Spinal cord (tissue), 10 donors: ENCODE results near the gene NUP62. TPM values are rescaled to one million over a fixed set of nuclear protein-coding genes. Genes with fewer than 3 reads are reported as not detected.

ENCODE experiments used
- DNase-seq, 6 donors: peaks; one replicate each; pipeline versions ENCODE4 v3.0.0 to v3.0.0-alpha.2; 2013 to 2015; ENCODE audit warnings: low spot score in 6 of 6, low read depth in 4 of 6
- H3K27ac ChIP-seq: one replicate; pipeline ENCODE4 v1.5.1; 2013; ENCODE audit warnings: low read depth, low read length, control low read depth
- H3K27me3 ChIP-seq: one replicate; pipeline ENCODE4 v1.6.1; 2013; ENCODE audit warnings: low read length; ENCODE audit not compliant: control insufficient read depth, insufficient read depth
- H3K36me3 ChIP-seq: one replicate; pipeline ENCODE4 v1.6.1; 2013; ENCODE audit warnings: low read length; ENCODE audit not compliant: control insufficient read depth, insufficient read depth
- H3K4me1 ChIP-seq: one replicate; pipeline ENCODE4 v1.6.1; 2013; ENCODE audit warnings: low read length; ENCODE audit not compliant: control insufficient read depth, insufficient read depth
- H3K4me3 ChIP-seq: one replicate; pipeline ENCODE4 v1.5.1; 2013; ENCODE audit warnings: low read depth, low read length, control low read depth
- H3K9me3 ChIP-seq: one replicate; pipeline ENCODE4 v1.6.1; 2013; ENCODE audit warnings: low read length; ENCODE audit not compliant: control insufficient read depth, insufficient read depth
- WGBS: methylation state at CpG from one replicate; pipeline ENCODE4 v1.1.5; 2013; ENCODE audit warnings: missing lambda C conversion rate; ENCODE audit not compliant: insufficient coverage; 5-methylcytosine and 5-hydroxymethylcytosine counted together
- polyA plus RNA-seq, 2 donors: library from polyadenylated mRNA; unstranded; fragments of 120-200 nt; gene quantifications; one replicate each; pipeline ENCODE4 v1.2.1, GENCODE V29; 2013; ENCODE audit not compliant: insufficient read length in 2 of 2
- total RNA-seq, 2 donors: library from RNA; depleted of rRNA in 1 of 2; stranded (reverse); fragments of 120-200 nt in 1 of 2; fragments of >200 nt in 1 of 2; gene quantifications; one replicate each; pipeline versions ENCODE4 v1.2.3 to v1.2.4, GENCODE V29; 2013 to 2014
- donor health status: healthy.

Gene NUP62
- total and polyA plus RNA-seq, 4 donors: 16.9 to 51.3 (median 44.7) TPM

GRCh38 chr19:49923055-49924003 lies 6.0 kb downstream of the NUP62 start:
- Histone ChIP-seq H3K27ac (no peak overlapping the region), H3K4me1 (peaks cover 16% of the 10 kb centered on the region), H3K27me3 (no peaks in the 10 kb centered on the region), H3K36me3 (peaks cover 72% of the 10 kb centered on the region), H3K9me3 (no peaks in the 10 kb centered on the region), H3K4me3 (no peak overlapping the region)
- 95% methylated on average over 28 of the region's 31 CpGs for WGBS
- DNase-seq: no peak

GRCh38 chr19:49921871-49922795 lies 7.2 kb downstream of the NUP62 start:
- DNase-seq: no peak

GRCh38 chr19:49920624-49921363 lies 8.5 kb downstream of the NUP62 start:
- no peak for DNase-seq
- Histone ChIP-seq H3K4me3 (no peak overlapping the region), H3K4me1 (peaks cover 5% of the 10 kb centered on the region), H3K27me3 (no peaks in the 10 kb centered on the region), H3K27ac (no peak overlapping the region), H3K9me3 (no peaks in the 10 kb centered on the region), H3K36me3 (peaks cover 73% of the 10 kb centered on the region)
- 98% methylated on average over 11 of the region's 24 CpGs for WGBS

More at GRCh38 chr19:49921871-49922795, 7.2 kb downstream of the NUP62 start:
- no peak overlapping the region for H3K27ac ChIP-seq
- H3K9me3 ChIP-seq: no peaks in the 10 kb centered on the region
- peaks cover 74% of the 10 kb centered on the region for H3K36me3 ChIP-seq
- H3K4me3 ChIP-seq: no peak overlapping the region
- H3K4me1 ChIP-seq: peaks cover 8% of the 10 kb centered on the region
- no peaks in the 10 kb centered on the region for H3K27me3 ChIP-seq
- 94% methylated on average over 15 of the region's 22 CpGs for WGBS

GRCh38 chr19:49918089-49918488 lies 11.2 kb downstream of the NUP62 start:
- peaks cover 75% of the 10 kb centered on the region for H3K36me3 ChIP-seq

GRCh38 chr19:49916839-49917733 lies 12.2 kb downstream of the NUP62 start:
- Histone ChIP-seq H3K4me3 (no peak overlapping the region), H3K27me3 (no peaks in the 10 kb centered on the region), H3K36me3 (peaks cover 74% of the 10 kb centered on the region), H3K27ac (no peak overlapping the region), H3K4me1 (peaks cover 5% of the 10 kb centered on the region), H3K9me3 (no peaks in the 10 kb centered on the region)
- WGBS: 91% methylated on average over 16 of the region's 21 CpGs
- no peak for DNase-seq

More at GRCh38 chr19:49918089-49918488, 11.2 kb downstream of the NUP62 start:
- H3K4me1 ChIP-seq: peaks cover 5% of the 10 kb centered on the region
- no peaks in the 10 kb centered on the region for H3K9me3 ChIP-seq
- no peaks in the 10 kb centered on the region for H3K27me3 ChIP-seq
- H3K4me3 ChIP-seq: no peak overlapping the region
- no peak for DNase-seq
- H3K27ac ChIP-seq: no peak overlapping the region
- 99% methylated on average over 8 of the region's 8 CpGs for WGBS

GRCh38 chr19:49915271-49915670 lies 14.0 kb downstream of the NUP62 start:
- H3K36me3 ChIP-seq: peaks cover 68% of the 10 kb centered on the region
- no peaks in the 10 kb centered on the region for H3K27me3 ChIP-seq
- peaks cover 12% of the 10 kb centered on the region for H3K4me1 ChIP-seq
- H3K4me3 ChIP-seq: no peak overlapping the region
- 100% methylated on average over 6 of the region's 6 CpGs for WGBS
- H3K9me3 ChIP-seq: no peaks in the 10 kb centered on the region
- H3K27ac ChIP-seq: no peak overlapping the region
- DNase-seq: no peak

GRCh38 chr19:49913720-49914119 lies 15.6 kb downstream of the NUP62 start:
- H3K27ac ChIP-seq: no peak overlapping the region
- peaks cover 83% of the 10 kb centered on the region for H3K36me3 ChIP-seq

GRCh38 chr19:49912965-49913685 lies 16.2 kb downstream of the NUP62 start:
- no peak overlapping the region for H3K27ac ChIP-seq
- H3K4me3 ChIP-seq: no peak overlapping the region
- DNase-seq: no peak
- WGBS: 92% methylated on average over 21 of the region's 21 CpGs
- H3K4me1 ChIP-seq: peaks cover 9% of the 10 kb centered on the region
- no peaks in the 10 kb centered on the region for H3K27me3 ChIP-seq
- H3K36me3 ChIP-seq: peaks cover 87% of the 10 kb centered on the region
- H3K9me3 ChIP-seq: no peaks in the 10 kb centered on the region

More at GRCh38 chr19:49913720-49914119, 15.6 kb downstream of the NUP62 start:
- WGBS: 95% methylated on average over 7 of the region's 10 CpGs
- no peak for DNase-seq
- Histone ChIP-seq H3K27me3 (no peaks in the 10 kb centered on the region), H3K9me3 (no peaks in the 10 kb centered on the region), H3K4me1 (peaks cover 9% of the 10 kb centered on the region), H3K4me3 (no peak overlapping the region)
